Spleen (tissue), 11 donors: ENCODE results near the gene LDLRAD4. TPM values are rescaled to one million over a fixed set of nuclear protein-coding genes. Genes with fewer than 3 reads are reported as not detected.

Source experiments
- DNase-seq: peaks from one replicate; pipeline ENCODE4 v3.0.0-alpha.2; 2020
- H3K27ac ChIP-seq, 8 donors: fragments of 200-600 bp; sonication (generic) in 7 of 8; 1 replicate in 4 of 8; 2 replicates in 4 of 8; pipeline versions ENCODE4 v1.5.0 to v1.8.0; 2016 to 2021; ENCODE audit warnings: inconsistent platforms in 4 of 8, mild to moderate bottlenecking in 4 of 8, moderate library complexity in 1 of 8
- H3K27me3 ChIP-seq, 7 donors: fragments of 200-600 bp; sonication (generic) in 6 of 7; replicated peaks in 1 of 7; 1 replicate in 4 of 7; 2 replicates in 3 of 7; pipeline versions ENCODE4 v1.5.0 to v1.8.0; 2016 to 2021; ENCODE audit warnings: inconsistent platforms in 3 of 7, mild to moderate bottlenecking in 1 of 7
- H3K36me3 ChIP-seq, 6 donors: fragments of 200-600 bp; sonication (generic) in 5 of 6; 1 replicate in 4 of 6; 2 replicates in 2 of 6; pipeline versions ENCODE4 v1.5.0 to v1.8.0; 2016 to 2021; ENCODE audit warnings: inconsistent platforms in 2 of 6
- H3K4me1 ChIP-seq, 6 donors: fragments of 200-600 bp; sonication (generic) in 5 of 6; 1 replicate in 3 of 6; 2 replicates in 3 of 6; pipeline versions ENCODE4 v1.5.0 to v1.8.0; 2016 to 2021; ENCODE audit warnings: inconsistent platforms in 3 of 6
- H3K4me3 ChIP-seq, 8 donors: fragments of 200-600 bp; sonication (generic) in 7 of 8; 1 replicate in 4 of 8; 2 replicates in 4 of 8; pipeline versions ENCODE4 v1.5.0 to v1.8.0; 2016 to 2021; ENCODE audit warnings: inconsistent platforms in 4 of 8, mild to moderate bottlenecking in 4 of 8, moderate library complexity in 2 of 8
- H3K9me3 ChIP-seq, 8 donors: fragments of 200-600 bp; sonication (generic) in 7 of 8; 1 replicate in 4 of 8; 2 replicates in 4 of 8; pipeline versions ENCODE4 v1.5.0 to v1.8.0; 2016 to 2021; ENCODE audit warnings: inconsistent platforms in 4 of 8
- CTCF ChIP-seq, 11 experiments: fragments of 200-600 bp in 7 of 11; fragments of 450-650 bp in 4 of 11; sonication (generic) in 4 of 11; IDR thresholded peaks in 8 of 11; conservative IDR thresholded peaks in 3 of 11; 1 replicate in 7 of 11; 2 replicates in 4 of 11; pipeline versions ENCODE4 v1.4.0 to v1.8.0; 2016 to 2021; ENCODE audit warnings: antibody characterized with exemption in 11 of 11, inconsistent platforms in 4 of 11, mild to moderate bottlenecking in 1 of 11
- POLR2A ChIP-seq, 3 donors: fragments of 450-650 bp; IDR thresholded peaks; one replicate each; pipeline ENCODE4 v1.5.1; 2017; ENCODE audit warnings: antibody characterized with exemption in 3 of 3, mild to moderate bottlenecking in 1 of 3
- POLR2AphosphoS5 ChIP-seq, 3 donors: sonication (generic); formaldehyde crosslinking; IDR thresholded peaks; one replicate each; pipeline ENCODE4 v1.5.1; 2017; ENCODE audit warnings: antibody characterized with exemption in 3 of 3
- WGBS, 5 donors: extraction: QIAGEN DNeasy Blood & Tissue Kit in 3 of 5; methylation state at CpG; one replicate each; pipeline versions ENCODE4 v1.1.5 to v1.1.7; 2013 to 2018; 5-methylcytosine and 5-hydroxymethylcytosine counted together
- intact Hi-C: fragments of 100-400 bp; cut with DNase I; formaldehyde crosslinking; loops from one replicate; pipeline ENCODE4 v1.15.0; 2023; ENCODE audit warnings: low total_unique reads
- polyA plus RNA-seq, 3 donors: library from polyadenylated mRNA; stranded (reverse); fragments of 200-250 nt; gene quantifications; one replicate each; pipeline ENCODE4 v1.2.1, GENCODE V29; 2013
- total RNA-seq, 7 donors: library from RNA; depleted of rRNA in 3 of 7; stranded (reverse); fragments of >200 nt in 3 of 7; fragmentation: NEBNext Ultra II Directional in 4 of 7; extraction: Animal tissue kit (Norgen Biotek cat#: 25700) in 4 of 7; gene quantifications; one replicate each; pipeline versions ENCODE4 v1.1.0 to v1.2.1, GENCODE V29; 2016 to 2021
- donor health status: healthy with polysubstance abuse.
- donor health status: DM: no; HTN: no; CAD: no; lungs with moderate emphysema.
- donor health status: DM: no; HTN: no; CAD: no.
- donor health status: Bipolar disorder and iron deficiency.
- donor health status: healthy.
- donor health status: DM: no; HTN: no; CAD: no.
- donor health status: DM: yes; HTN: yes; CAD: no.

The LDLRAD4 gene
- total and polyA plus RNA-seq, 10 donors, result 4.5 to 80.8 (median 46.4) TPM

DNA sequence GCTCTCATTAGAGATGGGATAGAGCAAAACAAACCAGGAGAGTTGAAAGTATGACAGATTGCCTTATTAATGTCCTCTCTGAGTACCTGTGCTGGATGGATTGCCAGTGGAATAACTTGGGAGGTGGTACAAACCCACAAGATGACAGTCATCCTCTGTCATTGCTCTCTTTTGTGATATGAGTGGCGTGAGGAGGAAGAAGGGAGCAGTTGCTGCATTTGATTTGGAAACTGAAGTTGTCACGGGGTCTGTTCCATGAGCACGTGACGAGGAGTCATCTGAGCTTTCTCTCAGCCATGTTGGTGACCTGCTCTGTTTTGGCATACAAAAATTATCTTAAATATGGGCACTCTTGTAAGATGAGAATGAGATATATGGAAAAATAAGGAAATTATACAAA lies 302.9 kb downstream of the LDLRAD4 start:
- no peak for DNase-seq
- 71 to 93% (median 87%) methylated on average over 4 of the region's 4 CpGs for WGBS, 5 donors
- H3K27ac ChIP-seq, result no peak overlapping the region
- H3K27me3 ChIP-seq, result no peaks in the 10 kb centered on the region
- H3K4me3 ChIP-seq, result no peak overlapping the region
- intact Hi-C loops, result no loop called here
- TF ChIP-seq POLR2AphosphoS5 (IDR thresholded peaks at IDR 0.05) (no peak), CTCF (IDR thresholded peaks at IDR 0.05 in 8 of 11, conservative IDR thresholded peaks at IDR 0.05 in 3 of 11) (no peak), POLR2A (IDR thresholded peaks at IDR 0.05) (no peak)
- peaks cover 0 to 57% (median 2%) of the 10 kb centered on the region in 6 donors for H3K36me3 ChIP-seq
- peaks cover 0 to 8% (median 0%) of the 10 kb centered on the region in 6 donors for H3K4me1 ChIP-seq
- peaks cover 0 to 15% (median 7%) of the 10 kb centered on the region in 8 donors for H3K9me3 ChIP-seq

GRCh38 chr18:13522256-13522655 lies 303.7 kb downstream of the LDLRAD4 start:
- Histone ChIP-seq H3K4me3 (no peak overlapping the region), H3K27me3 (no peaks in the 10 kb centered on the region), H3K36me3 (peaks cover 0 to 51% (median under 1%) of the 10 kb centered on the region in 6 donors), H3K4me1 (peaks cover 0 to 8% (median 0%) of the 10 kb centered on the region in 6 donors), H3K27ac (no peak overlapping the region), H3K9me3 (peaks cover 0 to 15% (median 7%) of the 10 kb centered on the region in 8 donors)
- 87 to 97% (median 94%) methylated on average over 2 of the region's 2 CpGs for WGBS, 5 donors
- no peak for DNase-seq
- intact Hi-C loops, result no loop called here
- no peak for TF ChIP-seq CTCF (IDR thresholded peaks at IDR 0.05 in 8 of 11, conservative IDR thresholded peaks at IDR 0.05 in 3 of 11)
- TF ChIP-seq POLR2AphosphoS5 (IDR thresholded peaks at IDR 0.05), result no peak
- TF ChIP-seq POLR2A (IDR thresholded peaks at IDR 0.05), result no peak

DNA sequence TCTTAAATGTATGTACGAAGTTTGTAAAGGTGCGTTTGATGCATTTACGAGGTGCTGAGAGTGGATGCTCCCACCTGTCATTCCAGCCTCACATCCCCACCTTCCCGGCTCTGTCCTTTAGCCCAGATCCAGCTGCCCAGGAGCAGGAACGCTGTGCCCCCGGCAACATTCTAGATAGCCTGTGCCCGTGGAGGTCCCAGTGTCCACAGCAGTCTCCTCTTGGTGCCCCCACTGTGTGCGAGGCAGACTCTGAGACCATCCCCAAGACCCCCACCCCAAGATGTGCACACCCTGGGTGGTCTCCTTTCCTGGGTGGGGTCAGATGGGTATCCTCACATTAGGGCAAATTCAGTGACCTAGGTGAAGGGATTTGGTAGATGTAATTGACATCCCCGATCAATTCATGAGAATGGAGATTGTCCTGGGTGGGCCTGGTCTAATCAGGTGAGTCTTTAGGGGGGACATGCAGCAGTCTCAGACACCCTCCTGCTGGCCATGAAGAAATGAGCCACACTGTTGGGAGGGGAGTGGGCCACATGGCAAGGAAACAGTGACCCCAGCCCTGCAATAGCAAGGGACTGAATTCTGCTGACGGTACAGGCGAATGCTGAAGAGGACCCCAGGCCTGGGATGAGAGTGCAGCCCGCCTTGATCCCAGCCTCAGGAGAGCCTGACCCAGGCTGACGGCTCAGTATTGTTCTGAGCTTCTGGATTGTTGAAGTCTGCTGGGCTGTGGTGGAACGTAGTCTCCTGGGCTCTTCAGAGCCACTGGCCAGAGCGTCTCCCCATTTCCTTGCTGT lies 304.5 kb downstream of the LDLRAD4 start:
- intact Hi-C loops, result no loop called here
- H3K36me3 ChIP-seq, result peaks cover 0 to 51% (median 0%) of the 10 kb centered on the region in 6 donors
- DNase-seq, result no peak

More for the DNA sequence above, 304.5 kb downstream of the LDLRAD4 start:
- TF ChIP-seq CTCF (IDR thresholded peaks at IDR 0.05 in 8 of 11, conservative IDR thresholded peaks at IDR 0.05 in 3 of 11) (no peak), POLR2A (IDR thresholded peaks at IDR 0.05) (no peak), POLR2AphosphoS5 (IDR thresholded peaks at IDR 0.05) (no peak)
- H3K27me3 ChIP-seq, result no peaks in the 10 kb centered on the region
- no peak overlapping the region for H3K27ac ChIP-seq
- H3K4me3 ChIP-seq, result no peak overlapping the region
- WGBS, 5 donors, result 86 to 92% (median 89%) methylated on average over 10 to 15 of the region's 15 CpGs
- H3K9me3 ChIP-seq, result peaks cover 0 to 9% (median 4%) of the 10 kb centered on the region in 8 donors
- peaks cover 0 to 8% (median 0%) of the 10 kb centered on the region in 6 donors for H3K4me1 ChIP-seq
